ENCODE measurements around the gene TNFAIP2. TPM values are rescaled to one million over a fixed set of nuclear protein-coding genes. Genes with fewer than 3 reads are reported as not detected.

The TNFAIP2 gene
- total and polyA plus RNA-seq, 4 donors: 8.9 to 32.0 (median 22.4) TPM

- H3K27ac ChIP-seq (ENCODE audit: low read depth in 1 of 2, low read length in 2 of 2): peak overlapping the region; percentile 91 to 94
These were observed 25.0 kb upstream of the TNFAIP2 start for GRCh38 chr14:103097994-103098957.

GRCh38 chr14:103099081-103099732 is 24.1 kb upstream of the TNFAIP2 start:
- peak overlapping the region; percentile 48 to 61 (median 53) for H3K4me3 ChIP-seq (ENCODE audit: low read depth in 1 of 3, low read length in 3 of 3)
- WGBS: 29% methylated on average over 12 of the region's 12 CpGs
- H3K36me3 ChIP-seq (ENCODE audit: control insufficient read depth in 4 of 4, insufficient read depth in 3 of 4, low read depth in 1 of 4, low read length in 3 of 4): no peaks in the 10 kb centered on the region
- peak; percentile 77 for DNase-seq (ENCODE audit: low spot score)
- no peaks in the 10 kb centered on the region for H3K9me3 ChIP-seq (ENCODE audit: control insufficient read depth in 4 of 4, low read length in 3 of 4)
- peak overlapping the region; percentile 45 to 80 for H3K9ac ChIP-seq (ENCODE audit: low read depth in 1 of 2, low read length in 2 of 2)
- H3K4me1 ChIP-seq (ENCODE audit: control insufficient read depth in 4 of 4, insufficient read depth in 4 of 4, low read length in 3 of 4): peaks cover 28 to 93% (median 69%) of the 10 kb centered on the region in 4 donors
- H3K27me3 ChIP-seq (ENCODE audit: control insufficient read depth in 4 of 4, insufficient read depth in 4 of 4, low read length in 3 of 4): no peaks in the 10 kb centered on the region
- peak; percentile 72 for TF ChIP-seq MAX (IDR thresholded peaks at IDR 0.05)
- TF ChIP-seq YY1 (IDR thresholded peaks at IDR 0.05): peak; percentile 90
- TF ChIP-seq SP1 (IDR thresholded peaks at IDR 0.05): peak; percentile 58
- peak in 1 of 2 donors; percentile 75 for TF ChIP-seq RXRA (IDR thresholded peaks at IDR 0.05)
- no peak for TF ChIP-seq TAF1 (conservative IDR thresholded peaks at IDR 0.05)
- peak; percentile 91 for TF ChIP-seq EGR1 (IDR thresholded peaks at IDR 0.05; ENCODE audit: low read depth in 2 of 2)
- TF ChIP-seq ZBTB33 (IDR thresholded peaks at IDR 0.05): peak; percentile 36
- TF ChIP-seq HNF4A (conservative IDR thresholded peaks at IDR 0.05): peak; percentile 24 to 53
- peak; percentile 43 for TF ChIP-seq FOXA2 (IDR thresholded peaks at IDR 0.05)
- TF ChIP-seq FOXA1 (IDR thresholded peaks at IDR 0.05): no peak
- TF ChIP-seq JUND (IDR thresholded peaks at IDR 0.05): no peak
- TF ChIP-seq CTCF (IDR thresholded peaks at IDR 0.05; ENCODE audit: low read depth, low read length, missing input control): peak; percentile 46
- H3K27ac ChIP-seq (ENCODE audit: low read depth in 1 of 2, low read length in 2 of 2): peak overlapping the region; percentile 91 to 94

More at GRCh38 chr14:103097994-103098957, 25.0 kb upstream of the TNFAIP2 start:
- Histone ChIP-seq H3K4me3 (ENCODE audit: low read depth in 1 of 3, low read length in 3 of 3) (peak overlapping the region; percentile 23 to 61 (median 53)), H3K36me3 (ENCODE audit: control insufficient read depth in 4 of 4, insufficient read depth in 3 of 4, low read depth in 1 of 4, low read length in 3 of 4) (no peaks in the 10 kb centered on the region), H3K9me3 (ENCODE audit: control insufficient read depth in 4 of 4, low read length in 3 of 4) (no peaks in the 10 kb centered on the region), H3K4me1 (ENCODE audit: control insufficient read depth in 4 of 4, insufficient read depth in 4 of 4, low read length in 3 of 4) (peaks cover 24 to 91% (median 64%) of the 10 kb centered on the region in 4 donors), H3K27me3 (ENCODE audit: control insufficient read depth in 4 of 4, insufficient read depth in 4 of 4, low read length in 3 of 4) (no peaks in the 10 kb centered on the region), H3K9ac (ENCODE audit: low read depth in 1 of 2, low read length in 2 of 2) (no peak overlapping the region)
- WGBS: 39% methylated on average over 31 of the region's 31 CpGs
- TF ChIP-seq FOXA2 (IDR thresholded peaks at IDR 0.05) (no peak), FOXA1 (IDR thresholded peaks at IDR 0.05) (no peak), ZBTB33 (IDR thresholded peaks at IDR 0.05) (no peak), RXRA (IDR thresholded peaks at IDR 0.05) (peak; percentile 66 to 74), HNF4G (IDR thresholded peaks at IDR 0.05) (no peak), RAD21 (IDR thresholded peaks at IDR 0.05) (no peak), HNF4A (conservative IDR thresholded peaks at IDR 0.05) (peak; percentile 34 to 56)
- DNase-seq (ENCODE audit: low spot score): no peak

Measured in liver (tissue), 9 donors.